ENCODE measurements around the gene ST3GAL3.

Gene ST3GAL3

GRCh38 chr1:43970502-43970901 lies 263.2 kb downstream of the ST3GAL3 start:
- no peak for TF ChIP-seq ZFX (IDR thresholded peaks at IDR 0.05)
- no peak for TF ChIP-seq CTCF (conservative IDR thresholded peaks at IDR 0.05)
- H3K27ac ChIP-seq: peak overlapping the region; percentile 68

GRCh38 chr1:43970911-43971310 lies 263.6 kb downstream of the ST3GAL3 start:
- no peak overlapping the region for H3K27ac ChIP-seq
- TF ChIP-seq ZFX (IDR thresholded peaks at IDR 0.05): no peak
- no peak for TF ChIP-seq CTCF (conservative IDR thresholded peaks at IDR 0.05)

GRCh38 chr1:43971336-43971980 lies 264.1 kb downstream of the ST3GAL3 start:
- H3K27ac ChIP-seq: no peak overlapping the region
- no peak for TF ChIP-seq CTCF (conservative IDR thresholded peaks at IDR 0.05)
- no peak for TF ChIP-seq ZFX (IDR thresholded peaks at IDR 0.05)

- TF ChIP-seq CTCF (conservative IDR thresholded peaks at IDR 0.05): no peak
- peak overlapping the region; percentile 96 for H3K27ac ChIP-seq
Measured at GRCh38 chr1:43973981-43974442, 266.7 kb downstream of the ST3GAL3 start.

- H3K27ac ChIP-seq: peak within 1 kb of the TSS; percentile 96
- TF ChIP-seq ZFX (IDR thresholded peaks at IDR 0.05): peak; percentile 69; the same call in 1 of the 2 replicates
- TF ChIP-seq CTCF (conservative IDR thresholded peaks at IDR 0.05): no peak; the same call in 1 of the 2 replicates
Measured at GRCh38 chr1:43974443-43975248, 267.3 kb downstream of the ST3GAL3 start, which contains the start of gene ATP6V0B. Gene ATP6V0B, plus strand, starts transcription at chr1:43974960. Its CDS starts 81 bp downstream, at chr1:43975041.

GRCh38 chr1:43975249-43975961 lies 268.1 kb downstream of the ST3GAL3 start:
- peak overlapping the region; percentile 96 for H3K27ac ChIP-seq
- TF ChIP-seq CTCF (conservative IDR thresholded peaks at IDR 0.05) (no peak), ZFX (IDR thresholded peaks at IDR 0.05) (no peak)

All from C4-2B (cell line).